K562 (cell line): ENCODE results near the gene ARPC4. TPM values are rescaled to one million over a fixed set of nuclear protein-coding genes. Genes with fewer than 3 reads are reported as not detected.

Experiments
- ARID2 ChIP-seq: fragments of 450-650 bp; IDR thresholded peaks from 2 replicates; pipeline ENCODE4 v1.6.1; 2017; ENCODE audit warnings: antibody characterized with exemption, mild to moderate bottlenecking
- ATF2 ChIP-seq: sonication (generic); formaldehyde crosslinking; IDR thresholded peaks from 2 replicates; pipeline ENCODE4 v1.8.1; 2022; ENCODE audit warnings: missing genetic modification reagents
- ATF6 ChIP-seq: sonication (generic); formaldehyde crosslinking; IDR thresholded peaks from 2 replicates; pipeline ENCODE4 v1.4.0; 2020; ENCODE audit warnings: mild to moderate bottlenecking, missing genetic modification reagents
- BRD4 ChIP-seq: fragments of 200-600 bp; sonication (generic); IDR thresholded peaks from 2 replicates; pipeline ENCODE4 v1.6.1; 2017; ENCODE audit warnings: inconsistent platforms
- HES1 ChIP-seq: fragments of 450-650 bp; IDR thresholded peaks from 2 replicates; pipeline ENCODE4 v1.6.1; 2016; ENCODE audit warnings: low read depth, mild to moderate bottlenecking, moderate library complexity
- HNRNPUL1 ChIP-seq: fragments of 200-400 bp; formaldehyde crosslinking; IDR thresholded peaks from 2 replicates; pipeline ENCODE4 v1.6.1; 2017; ENCODE audit warnings: low read length
- KAT8 ChIP-seq: fragments of 450-650 bp; IDR thresholded peaks from 2 replicates; pipeline ENCODE4 v1.6.1; 2016; ENCODE audit warnings: low read depth, mild to moderate bottlenecking
- LCOR ChIP-seq: sonication (generic); formaldehyde crosslinking; IDR thresholded peaks from 2 replicates; pipeline ENCODE4 v1.8.0; 2022; ENCODE audit warnings: mild to moderate bottlenecking, missing genetic modification reagents
- MEF2A ChIP-seq: IDR thresholded peaks from 2 replicates; pipeline ENCODE4 v1.6.1; 2011; ENCODE audit warnings: low read depth, mild to moderate bottlenecking, low read length, moderate library complexity; ENCODE audit not compliant: control insufficient read depth
- NR2C1 ChIP-seq, 2 experiments: fragments of 450-650 bp; IDR thresholded peaks; 2 replicates each; pipeline ENCODE4 v1.6.1; 2017; ENCODE audit warnings: mild to moderate bottlenecking in 2 of 2, antibody characterized with exemption in 1 of 2, inconsistent platforms in 1 of 2, missing compliant biosample characterization in 1 of 2, missing genetic modification characterization in 1 of 2
- NR2F6 ChIP-seq: fragments of 450-650 bp; formaldehyde crosslinking; IDR thresholded peaks from 2 replicates; pipeline ENCODE4 v1.4.0; 2020; ENCODE audit warnings: mild to moderate bottlenecking
- PHF20 ChIP-seq: fragments of 450-650 bp; IDR thresholded peaks from 2 replicates; pipeline ENCODE4 v1.6.1; 2018; ENCODE audit not compliant: partially characterized antibody
- POLR2AphosphoS2 ChIP-seq: IDR thresholded peaks from 2 replicates; pipeline ENCODE4 v1.6.1; 2012; ENCODE audit warnings: low read length, improper control_type of control experiment
- RB1 ChIP-seq: fragments of 450-650 bp; IDR thresholded peaks from 2 replicates; pipeline ENCODE4 v1.6.1; 2017; ENCODE audit warnings: low read depth, mild to moderate bottlenecking
- SRF ChIP-seq, 2 experiments: fragments of 250-450, 450-650 bp in 1 of 2; sonication (Bioruptor Pico) in 1 of 2; sonication (generic) in 1 of 2; formaldehyde crosslinking; IDR thresholded peaks; 2 replicates each; pipeline versions ENCODE4 v1.5.0 to v1.5.1; 2020 to 2022; ENCODE audit warnings: mild to moderate bottlenecking in 1 of 2, missing genetic modification reagents in 1 of 2
- TAF7 ChIP-seq: fragments of 450-650 bp; IDR thresholded peaks from 2 replicates; pipeline ENCODE4 v1.6.1; 2016; ENCODE audit warnings: missing genetic modification characterization, missing compliant biosample characterization
- TCF7 ChIP-seq: sonication (generic); IDR thresholded peaks from 2 replicates; pipeline ENCODE4 v1.6.1; 2016; ENCODE audit warnings: antibody characterized with exemption, borderline replicate concordance
- TEAD1 ChIP-seq, 2 experiments: fragments of 450-650 bp in 1 of 2; sonication (generic) in 1 of 2; formaldehyde crosslinking; IDR thresholded peaks; 2 replicates each; pipeline versions ENCODE4 v1.4.0 to v1.8.0; 2020 to 2022; ENCODE audit warnings: mild to moderate bottlenecking in 2 of 2, missing genetic modification reagents in 1 of 2
- TRIM28 ChIP-seq: fragments of 450-650 bp; IDR thresholded peaks from 2 replicates; pipeline ENCODE4 v1.6.1; 2017
- ZC3H4 ChIP-seq: sonication (generic); formaldehyde crosslinking; IDR thresholded peaks from 2 replicates; pipeline ENCODE4 v1.9.0; 2021; ENCODE audit warnings: missing genetic modification reagents, borderline replicate concordance
- ZNF121 ChIP-seq: sonication (generic); formaldehyde crosslinking; conservative IDR thresholded peaks from 2 replicates; pipeline ENCODE4 v1.8.0; 2022; ENCODE audit warnings: missing genetic modification reagents
- ZNF316 ChIP-seq: fragments of 450-650 bp; IDR thresholded peaks from 2 replicates; pipeline ENCODE4 v1.6.1; 2016
- ZNF511 ChIP-seq: sonication (generic); formaldehyde crosslinking; IDR thresholded peaks from 2 replicates; pipeline ENCODE4 v1.8.0; 2022; ENCODE audit warnings: mild to moderate bottlenecking, missing genetic modification reagents
- ZNF696 ChIP-seq: fragments of 250-450 bp; sonication (Bioruptor Pico); conservative IDR thresholded peaks from 2 replicates; pipeline ENCODE4 v1.4.0; 2020; ENCODE audit warnings: mild to moderate bottlenecking, moderate library complexity
- ZNF77 ChIP-seq: fragments of 250-450 bp; sonication (Bioruptor Pico); IDR thresholded peaks from 2 replicates; pipeline ENCODE4 v1.5.0; 2020
- ZNF785 ChIP-seq: fragments of 250-450 bp; sonication (Bioruptor Pico); IDR thresholded peaks from 2 replicates; pipeline ENCODE4 v1.4.0; 2020; ENCODE audit warnings: mild to moderate bottlenecking
- polyA plus RNA-seq, 8 experiments: library from polyadenylated mRNA; depleted of rRNA in 4 of 8; stranded (reverse) in 5 of 8; unstranded in 3 of 8; fragments of >200 nt; fragmentation: Nextera tagmentation in 2 of 8; fragmentation: Illumina TruSeq in 1 of 8; extraction: Ambion mirVana in 2 of 8; extraction: Trizol in 1 of 8; gene quantifications; 2 replicates each; pipeline versions ENCODE4 v1.2.1 to v1.2.3, GENCODE V29; 2011 to 2014; ENCODE audit warnings: inconsistent platforms in 1 of 8, missing spikeins in 1 of 8
- total RNA-seq, 7 experiments: library from RNA; depleted of rRNA in 6 of 7; stranded (reverse); fragments of >200 nt in 6 of 7; fragmentation: Illumina TruSeq in 2 of 7; extraction: Trizol in 2 of 7; gene quantifications; 2 replicates each; pipeline versions ENCODE4 v1.2.1 to v1.2.3, GENCODE V29; 2011 to 2021; ENCODE audit warnings: low replicate concordance in 1 of 7

Gene ARPC4
- total and polyA plus RNA-seq, 9 of the 15 experiments (the other 6 are each of a cell fraction or from before 2014, with no cell fraction given): 20.1 to 153 (median 119) TPM

- TF ChIP-seq LCOR (CRISPR knock-in tag) (peak; percentile 73; the same call in 1 of the 2 replicates), HES1 (no peak), TAF7 (tag) (no peak), ZNF316 (peak; percentile 75), SRF (CRISPR knock-in tag; IDR thresholded peaks at IDR 0.05) (peak in 1 of 2 experiments; percentile 56; a peak in 1 of 4 replicates), NR2F6 (CRISPR knock-in tag) (no peak), TCF7 (0 out of 2 replicates have a peak, but pooled peaks have one; percentile 11), NR2C1 (IDR thresholded peaks at IDR 0.05) (no peak), NR2C1 (tag; IDR thresholded peaks at IDR 0.05) (peak; percentile 44; the same call in 1 of the 2 replicates), ZC3H4 (CRISPR knock-in tag) (no peak), ZNF77 (CRISPR knock-in tag) (no peak), PHF20 (peak; percentile 55), ZNF511 (CRISPR knock-in tag) (peak; percentile 22; the same call in 1 of the 2 replicates), KAT8 (peak; percentile 41; the same call in 1 of the 2 replicates), BRD4 (no peak), ZNF785 (no peak), HNRNPUL1 (no peak), TEAD1 (CRISPR knock-in tag; IDR thresholded peaks at IDR 0.05) (peak in 1 of 2 experiments; percentile 60; a peak in 1 of 4 replicates), ZNF696 (CRISPR knock-in tag) (no peak), ZNF121 (no peak), MEF2A (no peak), ATF6 (CRISPR knock-in tag) (no peak), ARID2 (no peak), RB1 (peak; percentile 22; the same call in 1 of the 2 replicates), POLR2AphosphoS2 (peak; percentile 62; the same call in 1 of the 2 replicates), TRIM28 (no peak), ATF2 (CRISPR knock-in tag) (no peak)
Measured at GRCh38 chr3:9843715-9844438, 51.0 kb downstream of the ARPC4 start, which contains the start of gene RPUSD3 (continued).
